CD4-positive, alpha-beta T cell treated with Interleukin-6 for 4 hours (primary cell): ENCODE measurements around the gene SCAMP3.
"Not testable (repeated sequence)": the region's sequence is repeated elsewhere in the genome, so short reads cannot be mapped to it uniquely, and the experiment has no call there.

ENCODE experiments used
- DNase-seq: peaks from one replicate; pipeline ENCODE4 v3.0.0-alpha.2; 2020; ENCODE audit warnings: mixed read lengths

Gene SCAMP3

GRCh38 chr1:155226910-155227260, 35.3 kb downstream of the SCAMP3 start:
- no peak for DNase-seq

GRCh38 chr1:155226188-155226909, 35.8 kb downstream of the SCAMP3 start:
- DNase-seq = peak; percentile 90

- not testable (repeated sequence) for DNase-seq
These were observed 36.8 kb downstream of the SCAMP3 start for GRCh38 chr1:155225404-155225759.

- no peak for DNase-seq
These were observed 39.1 kb downstream of the SCAMP3 start for GRCh38 chr1:155223047-155223446.

- DNase-seq = not testable (repeated sequence)
These were observed 41.8 kb downstream of the SCAMP3 start for GRCh38 chr1:155220211-155220965.

- DNase-seq = no peak
These were observed 42.5 kb downstream of the SCAMP3 start for GRCh38 chr1:155219592-155220031.

GRCh38 chr1:155218854-155219591, 43.1 kb downstream of the SCAMP3 start:
- no peak for DNase-seq

- DNase-seq = not testable (repeated sequence)
These were observed 47.5 kb downstream of the SCAMP3 start for GRCh38 chr1:155214702-155215101.

- DNase-seq = not testable (repeated sequence)
These were observed 50.1 kb downstream of the SCAMP3 start for GRCh38 chr1:155212051-155212440.

GRCh38 chr1:155211381-155212050, 50.6 kb downstream of the SCAMP3 start:
- not testable (repeated sequence) for DNase-seq

GRCh38 chr1:155210314-155211104, 51.7 kb downstream of the SCAMP3 start:
- no peak for DNase-seq

GRCh38 chr1:155209312-155209721, 52.8 kb downstream of the SCAMP3 start:
- no peak for DNase-seq

GRCh38 chr1:155208541-155209311, 53.4 kb downstream of the SCAMP3 start, which contains the start of gene MTX1:
Gene MTX1 (plus strand): TSS chr1:155208695. CDS start chr1:155208805, 110 bp downstream.
- DNase-seq = peak; percentile 88

GRCh38 chr1:155207806-155208540, 54.2 kb downstream of the SCAMP3 start, which contains the start of gene THBS3:
Gene THBS3 (minus strand): TSS chr1:155207897. CDS start chr1:155207876, 21 bp downstream.
- no peak for DNase-seq

- peak; percentile 94 for DNase-seq
These were observed 55.0 kb downstream of the SCAMP3 start for GRCh38 chr1:155206891-155207805.
